GM18868 (cell line): ENCODE measurements around the gene PINLYP.
"Not testable (repeated sequence)": the region's sequence is repeated elsewhere in the genome, so short reads cannot be mapped to it uniquely, and the experiment has no call there.

Experiments used
- ATAC-seq: cut with Tn5 transposase; IDR thresholded peaks from one replicate; pipeline ENCODE4 v1.9.1; 2021; ENCODE audit warnings: mild to moderate bottlenecking, moderate library complexity; ENCODE audit not compliant: unreplicated experiment

The PINLYP gene

GRCh38 chr19:43600326-43600725, 24.7 kb downstream of the PINLYP start:
- ATAC-seq, result not testable (repeated sequence)

- ATAC-seq, result no peak
Measured at GRCh38 chr19:43605875-43606568, 30.4 kb downstream of the PINLYP start.

DNA sequence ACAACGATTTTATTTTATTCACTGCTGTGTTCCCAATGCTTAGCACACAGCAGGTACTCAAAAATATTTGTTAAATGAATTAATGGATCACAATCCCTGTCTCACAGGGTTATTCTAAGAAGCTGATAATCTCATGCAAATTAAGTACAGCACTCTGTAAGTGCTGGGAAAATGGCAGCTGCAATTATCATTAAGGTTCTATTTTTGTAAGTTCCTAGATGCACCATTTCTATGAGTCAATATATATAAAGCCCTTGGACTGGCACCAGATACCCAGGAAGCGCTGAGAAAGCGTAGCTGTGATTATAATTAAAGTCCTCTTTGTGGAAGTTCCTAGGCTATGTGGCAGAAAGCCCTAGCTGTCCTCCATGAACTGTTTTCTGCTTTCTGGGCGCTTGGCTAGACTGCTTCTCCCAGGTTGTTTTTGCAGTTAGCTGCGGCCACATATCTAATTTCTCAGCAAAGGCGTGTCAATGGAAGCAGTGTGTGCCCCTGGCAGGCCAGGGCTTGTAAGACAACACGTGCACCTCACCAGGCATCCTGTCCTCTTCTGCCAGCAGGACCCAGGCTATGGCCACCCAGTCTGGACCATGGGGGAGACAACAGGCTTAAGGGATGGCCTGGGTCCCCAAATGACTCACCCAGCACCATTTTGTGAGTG, 31.1 kb downstream of the PINLYP start:
- no peak for ATAC-seq

GRCh38 chr19:43607238-43608205, 31.9 kb downstream of the PINLYP start:
- ATAC-seq, result no peak

DNA sequence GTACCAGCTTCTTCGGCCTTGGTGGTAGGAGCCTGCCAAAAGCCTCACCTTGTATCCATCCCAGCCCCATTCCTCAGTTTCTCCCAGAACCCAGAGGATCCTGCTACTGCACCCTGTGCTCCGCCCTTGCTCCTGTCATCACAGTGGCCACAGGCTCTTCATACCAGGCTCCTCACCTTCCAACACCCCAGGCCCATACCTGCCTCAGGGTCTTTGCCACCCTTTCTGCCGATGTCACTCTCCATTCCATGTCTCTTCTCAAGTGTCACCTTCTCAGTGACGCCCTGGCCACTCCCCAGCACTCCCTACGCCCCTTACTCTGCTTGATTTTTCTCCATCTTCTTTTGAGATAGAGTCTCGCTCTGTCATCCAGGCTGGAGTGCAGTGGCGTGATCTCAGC, 34.3 kb downstream of the PINLYP start:
- no peak for ATAC-seq

GRCh38 chr19:43610493-43610892, 34.9 kb downstream of the PINLYP start:
- no peak for ATAC-seq

- no peak for ATAC-seq
Measured at GRCh38 chr19:43611788-43612187, 36.2 kb downstream of the PINLYP start, which contains the start of gene SRRM5. Gene SRRM5, plus strand, starts transcription at chr19:43612088. Its CDS starts 34 bp downstream, at chr19:43612122.

DNA sequence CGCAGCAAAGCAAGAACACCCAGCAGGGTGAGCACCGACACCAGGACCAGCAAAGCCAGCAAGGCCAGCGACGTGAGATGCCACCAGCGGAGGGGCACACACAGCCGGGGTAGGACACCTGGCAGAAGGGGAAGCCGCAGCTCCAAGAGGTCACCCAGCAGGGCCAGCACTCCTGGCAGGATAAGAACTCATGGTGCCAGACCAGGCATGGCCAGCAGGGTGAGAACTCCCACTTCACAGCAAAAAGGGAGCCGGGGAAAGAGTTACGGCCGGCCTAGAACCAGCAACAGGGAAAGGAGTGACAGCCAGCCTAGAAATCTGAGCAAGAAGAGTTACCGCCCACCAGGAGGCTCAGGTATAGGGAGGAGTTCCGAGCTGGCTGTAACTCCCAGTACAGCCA, 36.8 kb downstream of the PINLYP start:
- no peak for ATAC-seq

- ATAC-seq, result no peak
Measured at GRCh38 chr19:43616306-43616705, 40.7 kb downstream of the PINLYP start.

DNA sequence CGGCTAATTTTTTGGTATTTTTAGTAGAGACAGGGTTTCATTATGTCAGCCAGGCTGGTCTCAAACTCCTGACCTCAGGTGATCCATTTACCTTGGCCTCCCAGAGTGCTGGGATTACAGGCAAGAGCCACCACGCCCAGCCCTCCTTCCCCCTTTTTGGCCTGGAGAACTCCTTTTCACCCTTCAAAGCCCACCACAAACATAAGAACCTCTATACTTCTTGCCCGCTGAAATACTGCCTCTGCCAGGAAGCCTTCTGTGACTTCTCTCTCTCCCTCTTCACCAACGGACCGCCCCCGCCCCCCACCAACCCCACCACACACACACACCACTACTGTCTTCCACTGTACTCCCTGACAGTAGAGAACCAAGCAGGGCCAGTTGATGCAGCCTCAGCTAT, 41.4 kb downstream of the PINLYP start:
- ATAC-seq, result no peak

DNA sequence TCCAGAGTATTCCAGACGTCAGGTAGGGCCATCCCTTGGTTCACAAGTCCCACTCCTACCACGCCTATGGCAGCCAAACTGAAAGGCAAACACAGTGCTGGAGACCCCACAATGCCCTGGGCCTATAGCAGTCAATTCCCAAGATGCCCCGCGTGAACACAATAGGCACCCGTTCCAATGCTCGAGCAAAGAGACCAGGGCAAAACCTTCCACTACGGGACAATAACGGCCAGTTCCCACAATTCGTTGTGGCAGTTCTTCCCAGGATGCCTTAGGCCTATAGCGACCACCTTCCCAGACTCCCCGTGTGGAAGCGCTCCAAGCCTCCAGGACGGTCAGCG, 43.3 kb downstream of the PINLYP start:
- peak; percentile 30 for ATAC-seq

DNA sequence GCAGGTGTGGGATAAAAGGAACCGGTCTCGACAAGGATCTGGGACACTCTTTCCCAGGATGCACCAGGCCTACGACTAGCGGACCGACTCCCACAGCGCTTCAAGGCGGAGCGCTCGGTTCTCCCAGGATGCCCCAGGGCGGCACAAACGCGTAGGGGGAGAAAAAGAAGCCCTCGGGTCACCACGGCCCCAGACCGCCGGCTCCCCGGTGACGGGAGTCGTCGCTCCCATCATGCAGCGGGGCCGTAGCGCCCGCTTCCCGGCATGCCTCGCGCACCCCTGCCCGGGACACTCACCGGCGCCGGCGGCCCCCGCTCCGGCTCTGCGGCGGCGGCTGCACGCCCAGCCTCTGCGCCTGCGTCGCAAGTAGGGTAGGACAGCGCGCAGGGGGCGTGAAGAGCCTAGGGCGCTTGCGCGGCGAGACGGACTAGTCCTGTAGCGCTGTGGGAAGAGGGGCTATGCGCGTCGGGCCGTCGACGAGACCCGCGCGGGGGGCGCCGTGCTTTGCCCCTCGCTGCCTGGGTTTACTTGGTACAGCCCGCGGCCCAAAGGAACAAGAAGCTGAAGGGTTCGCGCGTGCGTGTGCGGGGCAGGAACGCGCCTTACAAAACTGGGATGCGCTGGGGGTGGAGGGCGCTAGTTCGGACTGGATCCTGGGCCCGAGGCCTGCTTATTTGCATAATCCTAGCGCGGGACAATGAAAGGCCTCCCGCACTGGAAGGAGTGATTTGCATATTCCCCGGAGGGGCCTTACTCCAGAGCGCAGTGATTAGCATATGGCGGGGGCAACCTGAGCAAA, 43.9 kb downstream of the PINLYP start, which contains the start of gene ZNF428:
Gene ZNF428 (minus strand): TSS at position 368 of the 799 bp plus-strand sequence. CDS start 5,325 bp downstream, outside the sequence.
- peak; percentile 75 for ATAC-seq

- no peak for ATAC-seq
Measured at GRCh38 chr19:43620061-43621001, 44.7 kb downstream of the PINLYP start.

DNA sequence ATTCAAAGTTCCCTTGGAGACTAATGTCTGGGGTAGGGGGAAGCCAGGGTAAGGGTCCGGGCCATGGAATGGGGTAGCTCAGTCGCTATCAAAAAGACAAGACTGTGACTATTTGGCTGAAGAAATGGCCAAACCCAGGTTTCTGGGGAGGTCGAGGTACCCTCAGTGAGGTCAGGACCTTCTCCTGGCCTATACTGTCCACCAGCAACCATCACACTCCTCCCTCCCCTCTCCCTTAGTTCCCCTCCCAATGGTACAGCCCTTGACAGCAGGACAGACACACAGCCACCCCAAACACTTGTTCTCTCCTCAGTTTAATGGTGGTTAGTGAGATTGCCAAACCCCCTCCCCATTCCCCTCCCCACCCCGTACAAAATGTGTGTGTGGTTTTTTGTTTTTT, 46.5 kb downstream of the PINLYP start:
- ATAC-seq, result no peak

DNA sequence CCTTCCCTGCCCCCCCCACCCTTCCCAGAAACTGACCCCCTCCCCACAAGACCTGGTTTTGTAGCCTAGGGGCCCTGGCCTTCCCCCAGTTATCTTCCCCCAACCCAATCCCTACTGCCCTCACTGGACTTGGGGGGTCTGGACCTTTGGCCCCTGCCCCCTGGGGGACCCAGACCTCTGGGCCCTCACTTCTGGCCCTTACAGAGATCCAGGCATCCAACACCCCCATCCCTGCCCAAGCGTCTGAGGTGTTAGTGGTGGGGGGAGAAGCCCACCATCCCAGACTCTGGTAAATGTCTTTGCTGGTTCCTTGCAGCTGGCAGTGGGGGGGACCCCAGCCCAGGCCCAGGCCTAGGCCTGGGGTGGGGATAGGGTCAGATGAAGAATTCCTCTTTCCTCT, 47.4 kb downstream of the PINLYP start:
- no peak for ATAC-seq

GRCh38 chr19:43623889-43624670, 48.5 kb downstream of the PINLYP start:
- no peak for ATAC-seq

DNA sequence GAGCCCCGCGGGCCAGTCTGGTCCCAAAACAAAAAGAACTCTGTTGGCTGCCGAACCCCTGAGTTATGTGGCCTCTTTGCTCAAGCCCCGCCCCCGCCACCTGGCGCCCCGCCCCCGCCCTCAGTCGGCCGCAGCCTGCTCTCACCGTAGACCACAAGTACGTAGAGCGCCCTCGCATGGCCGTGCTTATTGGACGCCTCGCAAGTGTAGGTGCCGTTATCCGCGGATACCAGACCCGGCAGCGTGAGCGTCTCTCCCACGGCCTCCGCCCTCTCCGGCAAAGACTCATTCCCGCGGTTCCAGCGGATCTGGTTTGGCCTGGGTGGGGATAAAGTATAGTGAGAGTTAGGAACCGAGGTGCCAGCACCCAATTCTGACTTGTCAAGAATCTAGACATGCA, 49.3 kb downstream of the PINLYP start:
- no peak for ATAC-seq

- no peak for ATAC-seq
Measured at GRCh38 chr19:43625918-43626579, 50.4 kb downstream of the PINLYP start.
